Osteocyte (in vitro differentiated cells): ENCODE data around the gene DNAJC11. TPM values are rescaled to one million over a fixed set of nuclear protein-coding genes. Genes with fewer than 3 reads are reported as not detected.
A peak's percentile ranks its signal among the peaks of the same experiment; 100 is the strongest.

Experiments
- DNase-seq: peaks from one replicate; pipeline ENCODE4 v3.0.0; 2021; ENCODE audit warnings: mixed read lengths; ENCODE audit not compliant: unreplicated experiment; ENCODE audit errors: extremely low spot score
- H3K27ac Mint-ChIP-seq: one replicate; pipeline ENCODE4 v1.8.0; 2021; ENCODE audit warnings: mild to moderate bottlenecking, mixed read lengths; ENCODE audit not compliant: unreplicated experiment
- H3K27me3 Mint-ChIP-seq: one replicate; pipeline ENCODE4 v1.8.0; 2021; ENCODE audit warnings: mixed read lengths; ENCODE audit not compliant: unreplicated experiment
- H3K36me3 Mint-ChIP-seq: one replicate; pipeline ENCODE4 v1.8.0; 2021; ENCODE audit warnings: mixed read lengths; ENCODE audit not compliant: unreplicated experiment
- H3K4me1 Mint-ChIP-seq: one replicate; pipeline ENCODE4 v1.8.0; 2021; ENCODE audit warnings: mixed read lengths; ENCODE audit not compliant: unreplicated experiment
- H3K4me3 Mint-ChIP-seq: one replicate; pipeline ENCODE4 v1.8.0; 2021; ENCODE audit warnings: mild to moderate bottlenecking, moderate library complexity, mixed read lengths; ENCODE audit not compliant: unreplicated experiment
- H3K9me3 Mint-ChIP-seq: one replicate; pipeline ENCODE4 v1.8.0; 2021; ENCODE audit warnings: mixed read lengths; ENCODE audit not compliant: unreplicated experiment
- CTCF ChIP-seq: fragments of 200-600 bp; sonication (generic); IDR thresholded peaks from 2 replicates; pipeline ENCODE4 v1.5.0; 2021; ENCODE audit warnings: antibody characterized with exemption, mild to moderate bottlenecking, moderate library complexity
- total RNA-seq: library from RNA; stranded (reverse); gene quantifications from 2 replicates; pipeline ENCODE4 v1.2.1, GENCODE V29; 2021

DNAJC11 gene
- total RNA-seq, 1 donor from 2014 or later, result 52.9 TPM

- Mint-ChIP-seq H3K36me3 (peaks cover 23% of the 10 kb centered on the region), H3K4me1 (peaks cover 15% of the 10 kb centered on the region), H3K27ac (no peak overlapping the region), H3K9me3 (no peaks in the 10 kb centered on the region), H3K4me3 (no peak overlapping the region), H3K27me3 (no peaks in the 10 kb centered on the region)
- DNase-seq, result no peak
- TF ChIP-seq CTCF, result no peak
Measured at GRCh38 chr1:6621429-6622391, 79.9 kb downstream of the DNAJC11 start.

- no peak for TF ChIP-seq CTCF
- H3K4me3 Mint-ChIP-seq, result no peak overlapping the region
- no peaks in the 10 kb centered on the region for H3K27me3 Mint-ChIP-seq
- peaks cover 12% of the 10 kb centered on the region for H3K4me1 Mint-ChIP-seq
- H3K27ac Mint-ChIP-seq, result no peak overlapping the region
- peaks cover 23% of the 10 kb centered on the region for H3K36me3 Mint-ChIP-seq
- DNase-seq, result no peak
- H3K9me3 Mint-ChIP-seq, result no peaks in the 10 kb centered on the region
Measured at GRCh38 chr1:6619045-6619444, 82.6 kb downstream of the DNAJC11 start.

GRCh38 chr1:6614929-6615785, 86.5 kb downstream of the DNAJC11 start:
- peak overlapping the region; percentile 80 for H3K27ac Mint-ChIP-seq
- peaks cover 32% of the 10 kb centered on the region for H3K4me1 Mint-ChIP-seq
- peak overlapping the region; percentile 76 for H3K4me3 Mint-ChIP-seq
- TF ChIP-seq CTCF, result no peak
- H3K36me3 Mint-ChIP-seq, result peaks cover 11% of the 10 kb centered on the region
- H3K9me3 Mint-ChIP-seq, result no peaks in the 10 kb centered on the region
- H3K27me3 Mint-ChIP-seq, result no peaks in the 10 kb centered on the region
- no peak for DNase-seq

GRCh38 chr1:6614019-6614928, 87.3 kb downstream of the DNAJC11 start:
- Mint-ChIP-seq H3K27ac (no peak overlapping the region), H3K9me3 (no peaks in the 10 kb centered on the region), H3K27me3 (no peaks in the 10 kb centered on the region), H3K4me3 (peak overlapping the region; percentile 73), H3K36me3 (peaks cover 4% of the 10 kb centered on the region), H3K4me1 (peaks cover 41% of the 10 kb centered on the region)
- DNase-seq, result no peak
- no peak for TF ChIP-seq CTCF
